ENCODE results near the gene MMP14.
"Not testable (repeated sequence)": the region's sequence is repeated elsewhere in the genome, so short reads cannot be mapped to it uniquely, and the experiment has no call there.

Gene MMP14

GRCh38 chr14:22842211-22843122, 6.1 kb downstream of the MMP14 start:
- DNase-seq = no peak

DNA sequence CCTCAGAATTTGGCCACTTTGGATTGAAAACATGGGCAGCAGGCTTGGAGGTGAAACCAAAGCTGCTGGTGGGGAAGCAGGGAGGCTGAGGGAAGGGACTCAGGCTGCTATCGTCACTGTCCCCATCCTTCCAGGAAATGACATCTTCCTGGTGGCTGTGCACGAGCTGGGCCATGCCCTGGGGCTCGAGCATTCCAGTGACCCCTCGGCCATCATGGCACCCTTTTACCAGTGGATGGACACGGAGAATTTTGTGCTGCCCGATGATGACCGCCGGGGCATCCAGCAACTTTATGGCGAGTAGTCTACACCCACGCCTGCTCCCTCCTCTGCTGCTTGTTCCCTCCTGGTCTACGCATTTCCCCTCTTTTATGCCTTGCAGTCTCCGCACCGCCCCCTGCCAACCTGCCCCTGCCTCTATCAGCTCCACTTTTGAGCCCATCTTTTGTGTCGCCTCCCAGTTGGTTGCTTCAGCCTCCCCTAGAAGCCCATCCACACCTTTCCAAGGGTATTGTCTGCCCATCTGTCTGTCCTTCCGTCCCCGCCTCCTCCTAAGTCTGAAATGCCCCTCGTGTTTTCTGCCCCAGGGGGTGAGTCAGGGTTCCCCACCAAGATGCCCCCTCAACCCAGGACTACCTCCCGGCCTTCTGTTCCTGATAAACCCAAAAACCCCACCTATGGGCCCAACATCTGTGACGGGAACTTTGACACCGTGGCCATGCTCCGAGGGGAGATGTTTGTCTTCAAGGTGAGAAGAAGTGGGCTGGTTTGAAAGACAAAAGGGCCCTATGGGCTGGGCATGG, 6.9 kb downstream of the MMP14 start:
- no peak for DNase-seq

- no peak for DNase-seq
These were observed 8.1 kb downstream of the MMP14 start for GRCh38 chr14:22844221-22845102.

DNA sequence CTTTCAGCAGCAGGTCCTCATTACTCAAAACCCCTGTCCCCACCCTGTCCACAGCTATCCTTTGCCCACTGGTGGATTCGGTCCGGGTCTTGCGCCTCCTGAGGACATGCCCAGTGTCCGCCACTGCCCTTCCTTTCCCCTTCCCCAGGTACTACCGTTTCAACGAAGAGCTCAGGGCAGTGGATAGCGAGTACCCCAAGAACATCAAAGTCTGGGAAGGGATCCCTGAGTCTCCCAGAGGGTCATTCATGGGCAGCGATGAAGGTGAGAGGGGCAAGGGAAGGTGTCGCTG, 8.7 kb downstream of the MMP14 start:
- no peak for DNase-seq

GRCh38 chr14:22845821-22846625, 9.6 kb downstream of the MMP14 start:
- no peak for DNase-seq

GRCh38 chr14:22846811-22847307, 10.5 kb downstream of the MMP14 start:
- no peak for DNase-seq

GRCh38 chr14:22847661-22848341, 11.4 kb downstream of the MMP14 start:
- no peak for DNase-seq

DNA sequence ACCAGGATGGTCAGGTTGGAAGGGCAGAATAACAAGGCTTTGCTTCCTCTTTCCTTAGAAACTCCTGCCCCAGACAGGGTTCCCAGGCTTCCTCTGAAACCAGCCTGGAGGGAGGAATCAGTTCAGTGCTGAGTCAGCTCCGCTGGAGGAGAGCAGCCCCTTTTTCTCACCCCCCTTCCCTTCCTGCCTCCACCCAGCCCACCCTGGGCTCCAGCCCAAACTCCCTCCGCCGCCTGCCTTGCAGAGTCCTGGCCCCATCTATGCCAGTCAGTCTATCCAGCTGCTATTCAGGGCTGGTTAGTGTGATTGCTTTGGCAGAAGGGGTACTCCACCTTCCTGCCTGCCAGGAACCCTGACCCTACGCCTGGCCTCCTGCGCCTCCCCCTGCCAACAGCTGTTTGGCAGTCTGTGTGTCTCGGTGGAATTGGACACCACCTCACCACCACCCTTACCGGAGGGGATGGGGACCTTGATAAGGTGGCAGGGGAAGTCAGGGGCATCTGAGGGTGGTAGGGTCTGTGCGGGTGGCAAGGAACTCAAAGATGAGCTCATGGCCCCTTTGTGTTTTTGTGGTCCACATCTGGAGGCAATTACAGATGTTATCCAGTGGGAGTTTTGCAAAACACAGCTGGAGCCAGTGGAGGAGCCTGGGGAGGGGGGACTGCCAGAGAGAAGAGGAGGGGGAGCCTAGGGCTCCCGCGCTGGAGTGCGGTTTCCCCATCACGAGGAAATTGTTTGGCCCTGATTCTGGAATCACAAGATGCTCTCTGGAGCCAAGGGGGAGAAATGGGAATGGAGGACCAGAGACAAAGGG, 12.2 kb downstream of the MMP14 start:
- DNase-seq = no peak

- no peak for DNase-seq
These were observed 12.9 kb downstream of the MMP14 start for GRCh38 chr14:22849212-22849819.

DNA sequence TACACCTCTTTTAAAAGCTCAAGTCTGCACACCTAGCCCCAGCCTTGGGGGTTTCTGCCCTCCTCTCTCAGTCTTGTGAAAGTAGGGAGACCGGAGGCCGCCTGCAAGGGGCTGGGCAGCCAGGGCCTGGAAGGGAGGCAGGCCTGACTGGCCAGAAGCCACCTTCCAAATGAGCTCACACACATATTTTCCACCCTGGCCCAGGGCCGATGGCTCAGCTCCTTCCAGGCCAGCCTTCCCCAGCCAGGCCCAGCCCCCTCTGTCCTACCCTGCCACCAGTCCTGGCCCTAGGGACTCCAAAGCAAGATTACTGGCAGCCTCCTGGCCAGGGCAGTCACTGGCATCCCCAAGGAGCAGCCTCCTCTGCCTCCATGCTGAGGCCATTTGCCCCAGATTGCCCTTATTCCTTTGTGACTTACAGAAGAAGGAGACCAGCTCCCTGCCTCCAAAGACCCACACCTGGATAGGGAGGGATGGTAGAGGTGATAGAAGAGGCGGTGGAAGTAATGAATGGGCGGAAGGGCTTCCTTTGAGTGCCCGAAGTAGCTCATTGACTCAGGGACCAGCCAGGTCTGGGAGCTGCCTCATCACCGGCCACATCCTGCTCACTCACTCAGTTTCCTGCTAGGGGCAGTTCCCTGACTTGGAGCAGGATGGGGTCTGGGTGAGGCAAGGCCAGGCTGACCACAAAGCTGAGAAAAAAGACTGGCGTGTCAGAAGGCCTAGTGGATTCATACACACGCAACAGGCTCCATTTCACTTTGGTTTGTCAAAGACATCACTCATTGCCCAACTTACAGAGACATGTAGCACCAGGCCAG, 14.8 kb downstream of the MMP14 start:
- DNase-seq = no peak

DNA sequence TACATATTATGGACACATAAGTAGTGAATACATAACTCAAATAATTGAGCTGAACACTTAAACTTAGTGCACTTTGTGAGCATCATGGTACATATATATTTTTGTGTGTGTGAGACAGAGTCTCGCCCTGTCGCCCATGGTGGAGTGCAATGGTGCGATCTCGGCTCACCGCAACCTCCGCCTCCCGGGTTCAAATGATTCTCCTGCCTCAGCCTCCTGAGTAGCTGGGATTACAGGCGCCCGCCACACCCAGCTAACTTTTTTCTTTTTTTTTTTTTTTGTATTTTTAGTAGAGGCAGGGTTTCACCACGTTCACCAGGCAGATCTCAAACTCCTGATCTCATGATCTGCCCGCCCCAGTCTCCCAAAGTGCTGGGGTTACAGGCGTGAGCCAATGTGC, 15.8 kb downstream of the MMP14 start:
- not testable (repeated sequence) for DNase-seq

- DNase-seq = no peak
These were observed 16.2 kb downstream of the MMP14 start for GRCh38 chr14:22852599-22852939.

DNA sequence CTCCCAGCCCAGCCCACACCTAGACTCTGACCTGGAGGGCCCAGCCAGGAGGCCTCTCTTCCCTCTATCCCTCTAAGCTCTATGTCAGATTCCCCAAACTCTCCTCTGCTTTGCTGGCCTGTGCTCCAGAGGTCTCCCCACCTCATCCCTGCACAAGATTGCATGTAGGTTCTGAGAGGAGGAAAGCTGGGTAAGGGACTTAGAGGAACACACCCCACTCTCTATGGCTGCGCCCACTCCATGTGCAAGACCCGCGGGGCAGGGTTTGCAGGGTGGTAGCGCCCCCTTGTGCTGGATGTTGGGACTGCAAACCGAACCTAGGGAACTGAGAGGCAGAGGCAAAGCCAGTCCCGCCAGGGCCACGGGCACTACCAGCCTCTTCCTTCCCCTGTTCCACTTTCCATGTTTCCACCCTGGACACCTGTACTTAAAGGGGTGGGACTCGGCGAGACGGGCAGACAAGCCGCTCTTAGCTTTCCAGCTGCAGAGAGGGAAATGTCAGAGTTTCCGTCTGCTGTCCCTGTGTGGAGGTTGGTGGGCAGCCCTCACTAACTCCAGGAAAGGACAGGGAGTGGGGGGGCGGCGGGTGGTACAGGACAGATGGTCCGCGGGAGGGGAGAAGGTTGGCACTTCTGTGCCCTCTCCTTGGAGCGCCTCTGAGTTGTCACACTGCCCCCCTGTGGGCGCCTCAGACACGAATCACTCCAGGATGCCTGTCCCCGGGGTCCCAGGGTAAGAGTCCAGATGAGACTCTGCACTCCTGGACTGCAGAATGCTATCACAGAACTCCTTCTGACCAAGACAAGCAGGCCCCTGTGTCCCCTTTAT, 16.8 kb downstream of the MMP14 start:
- no peak for DNase-seq

DNA sequence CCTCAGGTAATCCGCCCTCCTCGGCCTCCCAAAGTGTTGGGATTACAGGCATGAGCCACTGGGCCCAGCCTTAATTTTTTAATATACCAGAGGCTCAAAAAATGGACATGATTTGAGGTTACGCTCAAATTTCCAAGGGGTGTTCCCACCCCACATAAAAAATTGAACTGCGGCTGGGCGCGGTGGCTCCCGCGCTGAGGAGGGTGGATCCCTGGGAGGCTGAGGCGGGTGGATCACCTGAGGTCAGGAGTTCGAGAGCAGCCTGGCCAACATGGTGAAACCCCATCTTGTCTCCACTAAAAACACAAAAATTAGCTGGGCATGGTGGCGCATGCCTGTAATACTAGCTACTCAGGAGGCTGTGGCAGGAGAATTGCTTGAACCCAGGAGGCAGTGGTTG, 17.9 kb downstream of the MMP14 start:
- DNase-seq = not testable (repeated sequence)

GRCh38 chr14:22854963-22855724, 18.8 kb downstream of the MMP14 start:
- no peak for DNase-seq

- DNase-seq = no peak
These were observed 20.0 kb downstream of the MMP14 start for GRCh38 chr14:22856428-22856827.

DNA sequence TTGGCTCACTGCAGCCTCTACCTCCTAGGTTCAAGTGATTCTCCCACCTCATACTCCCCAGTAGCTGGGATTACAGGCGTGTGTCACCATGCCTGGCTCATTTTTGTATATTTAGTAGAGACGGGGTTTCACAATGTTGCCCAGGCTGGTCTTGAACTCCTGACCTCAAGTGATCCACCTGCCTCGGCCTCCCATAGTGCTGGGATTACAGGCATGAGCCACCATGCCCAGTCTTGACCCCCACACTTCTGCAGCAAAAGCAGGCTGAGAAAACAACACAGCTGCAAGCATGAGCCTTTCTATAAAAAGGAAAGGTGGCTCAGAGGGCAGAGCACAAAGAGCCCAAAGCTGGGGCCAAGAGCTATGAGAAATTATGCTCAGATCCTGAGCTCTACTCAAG, 24.0 kb downstream of the MMP14 start:
- not testable (repeated sequence) for DNase-seq

DNA sequence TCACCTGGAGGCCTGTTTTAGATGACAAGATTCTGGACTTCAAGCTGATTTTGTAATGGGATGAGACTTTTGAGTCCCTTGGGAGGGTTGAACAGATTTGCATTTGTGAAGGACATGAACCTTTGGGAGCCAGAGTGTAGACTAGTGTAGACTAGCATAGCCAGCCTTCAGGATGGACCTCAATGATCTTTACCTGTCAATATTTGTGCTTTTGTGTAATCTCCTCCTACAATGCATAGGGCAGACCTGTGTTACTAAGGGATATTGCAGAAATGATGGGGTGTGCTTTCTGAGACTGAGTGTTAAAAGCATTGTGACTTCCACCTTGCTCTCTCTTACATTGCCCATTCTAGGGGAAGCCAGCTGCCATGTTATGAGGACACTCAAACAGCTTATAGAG, 25.3 kb downstream of the MMP14 start:
- no peak for DNase-seq
